Measurements from ENCODE around the gene GP2.
A peak's percentile ranks its signal among the peaks of the same experiment; 100 is the strongest.

GP2 gene

DNA sequence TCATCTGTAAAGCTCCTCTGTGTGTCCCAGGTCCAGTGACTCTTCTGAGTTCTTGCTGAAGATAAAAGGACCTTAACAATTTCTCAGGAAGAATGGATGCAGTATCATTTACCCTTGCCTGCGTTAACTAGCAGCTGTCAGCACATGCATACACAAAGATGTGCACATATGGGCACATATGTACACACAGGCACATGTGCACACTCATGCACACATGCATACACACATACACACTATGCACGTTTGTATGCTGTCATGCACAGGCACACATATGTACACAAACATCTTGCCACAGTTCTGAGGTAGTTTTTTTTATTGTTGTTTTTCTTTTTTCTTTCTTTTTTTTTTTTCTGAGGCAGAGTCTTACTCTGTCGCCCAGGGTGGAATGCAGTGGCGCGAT lies 24.9 kb downstream of the GP2 start:
- no peak for DNase-seq

DNA sequence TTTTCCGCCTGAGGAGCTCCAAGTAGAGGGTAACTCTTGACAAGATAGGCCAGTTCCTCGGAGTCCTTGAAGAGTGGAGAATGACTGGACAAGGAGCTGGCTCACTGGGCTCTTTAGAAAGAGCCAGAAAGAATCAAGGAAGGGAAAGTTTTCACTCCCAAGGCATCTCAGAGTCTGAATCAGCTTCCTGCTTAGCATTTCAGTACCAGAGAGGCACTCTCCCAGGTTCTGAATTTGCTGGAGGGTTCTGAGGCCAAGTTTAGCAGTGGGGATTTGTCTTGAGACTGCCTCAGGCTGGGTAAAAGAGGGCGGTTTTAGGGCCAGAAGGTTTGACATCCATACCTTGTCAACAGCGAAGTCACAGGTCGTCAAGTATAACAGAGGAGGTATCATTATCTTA lies 25.5 kb downstream of the GP2 start:
- DNase-seq, result no peak

DNA sequence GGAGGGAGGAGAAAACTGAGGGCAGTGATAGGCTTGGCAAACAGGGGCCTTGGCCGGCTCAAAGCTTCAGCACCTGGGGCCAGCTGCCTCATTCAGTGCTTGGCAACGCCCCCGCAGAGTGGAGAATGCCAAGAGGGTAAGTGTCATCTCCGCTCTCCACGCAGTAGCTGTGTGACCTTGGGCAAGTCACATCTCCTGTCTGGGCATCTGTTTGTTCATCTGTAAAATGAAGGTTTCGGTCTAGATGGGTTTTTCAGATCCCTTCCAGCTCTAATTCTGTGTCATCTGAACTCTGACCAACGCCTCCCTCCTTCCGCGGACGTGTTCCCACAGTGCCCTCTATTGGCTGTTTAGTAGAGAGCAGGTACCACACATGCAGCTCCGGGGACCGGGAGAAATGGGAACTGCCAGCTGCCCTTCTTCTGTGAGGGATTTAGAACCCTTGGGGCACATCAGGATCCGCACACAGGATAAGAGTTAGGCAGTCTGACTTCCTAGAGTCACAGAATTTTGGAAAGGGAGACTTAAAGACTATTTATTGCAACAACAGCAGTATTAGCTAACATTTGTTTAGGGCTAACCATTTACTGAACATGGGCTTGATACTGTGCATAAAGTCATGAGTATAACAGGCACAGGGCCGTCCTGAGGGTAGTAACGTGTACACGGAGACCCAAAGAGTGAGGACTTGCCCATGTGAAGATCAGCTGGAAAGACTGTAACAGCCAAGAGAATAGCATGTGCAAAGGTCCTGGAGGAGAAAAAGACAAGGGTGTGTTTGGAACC lies 26.8 kb downstream of the GP2 start:
- DNase-seq, result peak; percentile 72

DNA sequence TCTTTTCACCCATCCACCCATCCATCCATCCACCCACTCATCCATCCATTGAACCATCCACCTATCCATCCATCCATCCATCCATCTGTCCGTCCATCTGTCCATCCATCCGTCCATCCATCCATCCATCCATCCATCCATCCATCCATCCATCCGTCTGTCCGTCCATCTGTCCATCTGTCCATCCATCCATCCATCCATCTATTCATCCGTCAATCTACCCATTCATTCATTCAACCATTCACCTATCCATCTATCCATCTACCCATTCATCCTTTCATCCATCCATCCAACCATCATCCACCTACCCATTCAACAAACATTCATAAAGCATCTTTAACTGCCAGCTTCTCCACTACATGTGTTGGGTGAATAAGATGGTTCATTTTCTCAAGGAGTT lies 28.9 kb downstream of the GP2 start:
- no peak for DNase-seq

DNA sequence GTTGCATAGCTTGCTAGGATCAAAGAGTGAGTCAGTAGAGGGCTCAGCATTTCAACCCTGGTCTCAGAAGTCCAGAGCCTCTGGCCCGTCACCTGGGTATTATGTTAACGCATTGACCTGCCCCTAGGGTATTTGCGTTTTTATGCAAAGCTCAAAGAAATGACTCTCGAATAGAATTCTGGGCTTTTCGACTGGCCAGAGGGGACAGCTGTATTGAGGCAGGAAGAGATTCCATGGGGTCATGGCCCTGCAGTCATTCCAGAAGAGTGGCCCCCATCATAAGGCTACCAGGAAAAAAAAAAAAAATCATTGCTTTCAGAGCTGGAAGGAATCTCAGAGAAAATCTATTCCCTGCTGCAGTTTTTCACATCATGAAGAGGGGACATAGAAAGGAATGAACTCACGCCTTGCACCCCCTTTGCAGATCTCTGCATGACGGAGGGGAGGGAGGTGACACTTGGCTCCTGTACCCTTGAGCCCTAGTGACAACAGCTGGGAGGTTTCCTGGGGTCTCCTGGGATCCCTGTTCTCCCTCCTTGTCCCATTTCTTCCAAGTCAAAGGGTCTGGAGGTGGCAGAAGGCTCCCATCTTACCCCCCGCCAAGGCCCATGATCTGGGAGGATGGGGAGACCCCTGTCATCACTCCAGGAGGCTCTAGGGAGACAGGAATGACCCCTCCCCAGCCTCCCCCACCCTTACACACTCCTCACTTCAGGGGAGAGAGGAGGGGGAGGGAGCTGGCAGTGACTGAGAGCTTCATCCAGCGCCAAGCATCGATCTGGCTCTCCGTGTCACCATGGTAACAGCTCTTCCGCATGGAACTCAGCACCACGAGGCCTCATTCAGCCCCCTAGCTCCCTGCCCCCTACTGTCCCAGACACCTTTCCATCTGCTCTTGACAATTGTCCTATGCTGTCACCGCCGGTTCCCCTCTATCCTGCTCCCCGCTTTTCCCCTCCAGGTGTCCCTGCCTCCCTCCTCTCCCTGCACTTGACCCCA lies 35.8 kb downstream of the GP2 start:
- no peak for DNase-seq

DNA sequence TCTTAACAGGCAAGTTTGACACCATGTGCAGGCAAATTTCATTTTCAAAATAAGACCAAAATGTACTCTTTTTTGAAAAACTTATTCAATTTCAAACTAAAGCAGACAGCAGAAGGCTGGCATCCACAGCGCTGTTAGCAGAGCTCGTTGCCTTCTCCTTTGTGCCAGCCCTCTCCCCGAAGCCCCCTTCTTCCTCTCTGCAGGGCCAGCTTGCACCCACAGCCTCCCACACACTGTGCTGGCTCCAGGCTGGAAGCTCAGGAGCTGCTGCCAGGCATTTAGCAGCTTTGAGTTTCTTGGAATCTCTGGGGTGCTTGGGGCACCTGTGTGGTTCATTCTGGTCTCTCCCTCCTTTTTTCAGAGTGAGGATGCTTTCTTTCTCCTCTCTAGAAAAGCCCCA lies 37.7 kb downstream of the GP2 start:
- no peak for DNase-seq

DNA sequence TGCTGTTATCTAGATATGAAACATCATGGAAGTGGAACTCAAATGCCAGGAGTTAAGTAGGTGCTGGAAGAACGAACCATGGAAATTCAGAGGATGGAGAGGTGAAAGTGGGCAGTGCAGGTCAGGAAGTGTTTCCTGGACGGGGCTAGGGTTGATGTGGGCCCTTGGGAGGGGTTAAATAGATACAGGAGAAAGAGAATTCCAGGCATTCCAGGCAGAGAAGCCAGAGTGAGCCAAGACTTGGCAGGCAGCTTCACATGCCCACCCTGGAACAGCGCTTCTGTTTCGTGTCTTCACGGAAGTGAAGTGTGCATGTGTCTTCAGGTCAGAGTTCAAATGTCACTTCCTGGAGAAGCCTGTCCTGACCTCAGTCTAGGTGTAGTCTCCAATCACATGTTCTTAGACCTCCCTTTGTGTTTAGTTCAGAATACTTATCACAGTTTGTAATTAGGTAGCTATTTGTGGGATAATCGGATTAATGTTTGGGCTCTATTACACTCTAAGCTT lies 41.3 kb downstream of the GP2 start:
- no peak for DNase-seq

DNA sequence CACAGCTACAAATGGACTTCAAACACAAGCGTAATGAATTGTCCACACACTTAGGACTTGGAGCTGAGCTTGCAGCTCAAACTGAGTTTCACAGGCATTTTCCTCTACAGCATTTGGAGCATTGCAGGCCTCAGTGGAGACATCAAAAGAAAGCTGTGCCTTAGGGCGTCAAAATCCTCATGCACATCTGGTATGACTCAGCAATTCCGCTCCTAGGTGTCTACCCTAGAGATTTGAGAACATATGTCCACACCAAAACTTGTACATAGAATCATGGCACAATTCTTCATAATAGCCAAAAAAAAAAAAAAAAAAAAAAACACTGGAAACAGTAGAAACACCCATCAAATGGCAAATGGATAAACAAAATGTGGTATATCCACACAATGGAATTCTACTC lies 47.1 kb downstream of the GP2 start:
- DNase-seq, result no peak

DNA sequence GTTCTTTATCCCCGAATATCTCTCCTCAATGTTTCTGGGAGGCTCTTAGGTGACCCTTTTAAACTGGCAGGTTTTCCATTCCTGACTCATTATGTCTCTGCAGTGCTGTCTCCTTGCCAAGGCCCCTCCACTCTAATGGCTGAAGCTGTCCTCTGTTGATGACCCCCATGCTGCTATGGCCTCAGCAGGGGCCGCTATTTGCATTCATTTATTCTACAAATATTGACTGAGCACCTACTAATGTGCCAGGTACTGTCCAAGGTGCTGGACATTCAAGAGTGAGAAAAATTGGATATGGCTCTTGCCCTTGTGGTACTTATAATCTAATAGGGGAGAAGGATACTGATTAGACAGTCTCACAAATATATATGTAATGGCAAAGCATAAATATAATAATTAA lies 55.4 kb downstream of the GP2 start:
- DNase-seq, result peak; percentile 23

DNA sequence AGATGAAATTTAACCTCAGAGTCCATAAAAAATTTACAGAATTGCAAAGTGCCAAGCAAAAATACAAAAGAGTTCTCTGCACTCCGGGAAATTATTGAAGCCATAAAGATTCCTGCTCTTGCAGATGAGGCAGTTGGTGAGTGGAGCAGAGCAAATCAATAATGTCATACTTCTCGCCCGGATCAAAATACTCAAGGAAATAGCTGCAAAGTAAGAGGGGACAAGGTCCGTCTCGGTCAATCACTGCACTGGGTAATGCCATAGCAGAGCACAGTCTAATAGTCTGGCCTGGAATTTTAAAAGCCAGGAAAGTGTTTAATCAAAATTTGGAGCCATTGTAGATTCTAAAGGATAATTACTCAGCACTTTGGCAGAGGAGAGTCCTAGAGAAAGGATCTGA lies 58.9 kb downstream of the GP2 start:
- no peak for DNase-seq

DNA sequence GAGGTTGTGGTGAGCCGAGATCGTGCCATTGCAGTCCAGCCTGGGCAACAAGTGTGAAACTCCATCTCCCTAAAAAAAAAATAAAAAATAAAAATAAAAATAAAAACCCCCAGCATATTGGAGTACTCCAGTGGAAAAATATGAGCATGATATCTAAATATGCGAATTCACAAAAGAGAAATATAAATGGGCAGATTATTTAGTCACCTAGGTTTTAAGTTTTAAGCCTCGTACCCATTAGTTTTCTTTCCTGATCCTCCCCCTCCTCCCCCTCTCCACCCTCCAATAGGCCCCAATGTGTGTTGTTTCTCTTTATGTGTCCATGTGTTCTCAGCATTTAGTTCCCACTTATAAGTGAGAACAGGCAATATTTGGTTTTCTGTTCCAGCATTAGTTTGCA lies 62.3 kb downstream of the GP2 start:
- no peak for DNase-seq

DNA sequence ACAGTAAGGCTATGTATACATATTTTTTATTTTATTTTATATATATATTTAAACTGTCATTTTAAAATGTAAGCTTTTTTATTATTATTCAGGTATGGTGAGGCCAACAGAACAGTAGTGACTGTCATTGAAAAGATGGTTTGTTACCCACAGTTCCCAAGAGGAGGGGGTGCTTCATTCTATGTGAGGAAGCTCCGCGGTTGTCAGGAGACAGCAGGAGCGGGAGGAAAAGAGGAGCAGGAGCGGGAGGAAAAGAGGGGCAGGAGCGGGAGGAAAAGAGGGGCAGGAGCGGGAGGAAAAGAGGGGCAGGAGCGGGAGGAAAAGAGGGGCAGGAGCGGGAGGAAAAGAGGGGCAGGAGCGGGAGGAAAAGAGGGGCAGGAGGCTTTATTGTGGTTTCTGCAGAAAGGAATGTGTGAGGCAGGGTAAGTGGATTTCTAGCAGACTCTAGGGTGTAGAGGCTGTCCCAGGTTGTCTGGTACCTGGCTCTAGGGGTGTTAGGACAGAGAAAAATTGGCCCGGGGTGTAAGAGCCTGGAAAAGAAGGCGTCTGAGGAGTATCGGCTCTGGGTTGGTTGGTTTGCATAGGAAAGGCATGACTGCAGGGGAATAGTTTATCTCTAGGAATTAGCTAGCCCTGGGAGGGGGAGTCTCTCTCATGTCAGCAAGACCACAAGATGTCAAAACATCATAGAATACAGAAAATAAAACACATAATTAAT lies 64.0 kb downstream of the GP2 start:
- DNase-seq, result no peak

DNA sequence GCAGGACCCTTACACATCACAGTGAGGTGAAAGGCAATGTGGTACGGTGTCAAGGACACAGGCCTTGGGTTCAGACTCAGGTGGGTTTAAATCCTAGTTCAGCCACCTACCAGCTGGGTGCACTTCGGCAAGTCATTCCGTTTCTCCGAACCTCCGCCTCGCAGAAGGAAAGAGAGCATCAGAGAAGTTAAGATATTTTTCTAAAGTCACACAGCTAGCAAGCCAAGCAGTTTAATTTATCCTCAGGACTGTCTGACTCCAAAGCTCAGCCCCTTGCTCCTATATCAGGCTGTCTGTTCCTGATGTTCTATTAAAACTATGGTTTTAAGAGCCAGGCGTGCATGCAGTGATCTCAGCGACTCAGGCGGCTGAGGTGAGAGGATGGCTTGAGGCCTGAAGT lies 65.1 kb downstream of the GP2 start:
- DNase-seq, result no peak

DNA sequence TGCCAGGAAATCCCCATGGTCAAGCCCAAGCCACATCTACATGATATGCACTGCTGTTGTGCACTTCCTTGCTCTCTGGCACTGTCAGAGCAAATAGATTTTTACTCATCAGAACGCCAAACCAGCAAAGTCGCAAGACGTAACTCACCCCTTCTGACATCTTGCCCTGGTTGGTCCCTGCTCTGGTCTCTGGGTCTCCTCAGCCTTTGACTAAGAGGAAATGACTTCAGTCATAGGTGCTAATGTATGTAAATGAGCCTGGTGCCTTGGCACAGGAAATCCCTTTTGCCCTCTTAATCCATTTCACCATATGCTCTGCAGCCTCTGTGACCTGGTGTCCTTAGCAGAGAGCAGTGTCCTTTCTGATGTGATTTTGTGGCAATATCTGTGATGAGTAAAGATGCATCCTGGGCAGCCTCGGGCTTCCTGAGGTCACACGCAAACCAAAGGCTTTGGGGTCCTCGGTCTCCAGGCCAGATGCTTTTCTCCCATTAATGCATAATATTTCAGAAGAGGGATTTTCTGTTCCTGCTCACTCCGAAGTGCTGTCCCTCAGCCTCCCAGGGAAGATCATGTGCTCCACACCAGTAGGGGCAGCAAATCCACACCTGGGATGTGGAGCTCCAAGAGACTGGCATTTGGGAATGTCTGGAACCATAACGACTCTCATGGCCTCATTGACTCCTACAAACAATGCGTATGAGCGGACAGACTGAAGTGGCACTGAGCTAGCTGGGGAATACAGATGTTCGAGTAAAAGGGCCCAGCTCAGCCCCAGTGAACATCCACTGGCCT lies 66.9 kb downstream of the GP2 start:
- DNase-seq, result no peak

All from hematopoietic multipotent progenitor cell treated with erythropoietin and hydrocortisone succinate and interleukin-3 and kit ligand, for 6 days (in vitro differentiated cells).